Mesodermal cell (in vitro differentiated cells): ENCODE results near the gene SH2D7.

Source experiments
- H3K27ac ChIP-seq: 2 replicates; pipeline ENCODE4 v1.7.0; 2013; ENCODE audit warnings: mild to moderate bottlenecking, low read depth, low read length, moderate library complexity; ENCODE audit not compliant: severe bottlenecking
- H3K36me3 ChIP-seq: 2 replicates; pipeline ENCODE4 v1.7.1; 2013; ENCODE audit warnings: mild to moderate bottlenecking, low read length, moderate library complexity; ENCODE audit not compliant: control insufficient read depth, insufficient read depth
- H3K4me1 ChIP-seq: one replicate; pipeline ENCODE4 v1.7.1; 2013; ENCODE audit warnings: mild to moderate bottlenecking, low read length; ENCODE audit not compliant: insufficient read depth, control insufficient read depth, poor library complexity, severe bottlenecking
- H3K4me3 ChIP-seq: 2 replicates; pipeline ENCODE4 v1.7.0; 2013; ENCODE audit warnings: low read length, control low read depth, mild to moderate bottlenecking; ENCODE audit not compliant: insufficient read depth, poor library complexity, severe bottlenecking; ENCODE audit errors: extremely low read depth
- H3K9me3 ChIP-seq: 2 replicates; pipeline ENCODE4 v1.7.1; 2013; ENCODE audit warnings: mild to moderate bottlenecking, low read length, moderate library complexity; ENCODE audit not compliant: control insufficient read depth
- WGBS, 2 experiments: methylation state at CpG; one replicate each; pipeline ENCODE4 v1.1.5; 2013; ENCODE audit warnings: missing lambda C conversion rate in 2 of 2; ENCODE audit not compliant: insufficient coverage in 2 of 2; 5-methylcytosine and 5-hydroxymethylcytosine counted together

SH2D7 gene

GRCh38 chr15:78071383-78071782 is 21.0 kb upstream of the SH2D7 start:
- H3K4me3 ChIP-seq = no peak overlapping the region
- H3K4me1 ChIP-seq = peaks cover 29% of the 10 kb centered on the region
- H3K36me3 ChIP-seq = no peaks in the 10 kb centered on the region
- 56 to 83% methylated on average over 2 of the region's 2 CpGs for WGBS, 2 experiments
- no peaks in the 10 kb centered on the region for H3K9me3 ChIP-seq
- no peak overlapping the region for H3K27ac ChIP-seq

GRCh38 chr15:78072080-78072892 is 20.1 kb upstream of the SH2D7 start:
- H3K36me3 ChIP-seq = no peaks in the 10 kb centered on the region
- 82 to 83% methylated on average over 8 to 9 of the region's 9 CpGs for WGBS, 2 experiments
- peaks cover 28% of the 10 kb centered on the region for H3K4me1 ChIP-seq
- H3K4me3 ChIP-seq = no peak overlapping the region
- H3K27ac ChIP-seq = peak overlapping the region; percentile 0
- no peaks in the 10 kb centered on the region for H3K9me3 ChIP-seq

GRCh38 chr15:78073046-78073787 is 19.1 kb upstream of the SH2D7 start:
- Histone ChIP-seq H3K27ac (peak overlapping the region; percentile 0), H3K36me3 (no peaks in the 10 kb centered on the region), H3K4me3 (no peak overlapping the region), H3K4me1 (peaks cover 24% of the 10 kb centered on the region), H3K9me3 (no peaks in the 10 kb centered on the region)
- WGBS, 2 experiments = 94 to 100% methylated on average over 4 of the region's 5 CpGs

DNA sequence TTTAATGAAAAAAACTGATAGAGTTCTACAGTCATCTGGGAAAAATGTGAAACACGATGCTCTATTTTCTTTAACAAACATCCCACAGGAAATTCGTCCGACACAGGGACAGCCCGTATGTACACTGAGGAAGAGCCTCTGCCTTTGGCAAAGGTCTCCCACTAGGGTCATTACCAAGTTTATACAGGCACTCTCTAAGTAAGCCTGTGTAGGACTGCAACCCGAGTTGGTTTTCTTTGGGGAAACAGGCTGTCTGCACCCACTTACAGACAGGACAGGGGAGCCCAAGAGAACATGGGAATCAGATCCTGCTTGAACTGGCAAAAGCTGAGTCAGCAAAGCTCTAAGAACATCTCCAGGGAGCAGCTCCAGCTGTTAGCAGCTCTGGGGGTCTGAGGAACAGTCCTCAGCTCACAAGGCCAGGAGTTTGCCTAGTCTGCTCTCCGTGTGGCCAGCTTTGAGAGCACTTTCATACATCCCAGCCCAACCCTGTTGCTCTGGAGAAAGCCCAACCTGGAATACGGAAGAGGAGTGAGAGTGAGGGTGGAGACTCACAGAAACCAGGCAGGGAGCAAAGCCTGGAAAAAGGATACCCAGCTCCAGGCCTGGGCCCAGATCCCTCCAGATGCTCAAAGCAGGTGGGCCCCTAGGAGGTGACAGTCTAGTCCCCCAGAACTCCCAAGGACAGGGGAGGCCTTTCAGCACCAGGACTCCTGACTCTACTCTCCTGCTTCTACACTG is 16.7 kb upstream of the SH2D7 start:
- Histone ChIP-seq H3K27ac (peak overlapping the region; percentile 49), H3K9me3 (no peaks in the 10 kb centered on the region), H3K4me1 (peaks cover 19% of the 10 kb centered on the region), H3K4me3 (peak overlapping the region; percentile 8), H3K36me3 (no peaks in the 10 kb centered on the region)
- WGBS, 2 experiments = 80 to 87% methylated on average over 5 of the region's 7 CpGs

- H3K4me1 ChIP-seq = peaks cover 19% of the 10 kb centered on the region
- peak overlapping the region; percentile 49 for H3K27ac ChIP-seq
- H3K36me3 ChIP-seq = no peaks in the 10 kb centered on the region
- H3K9me3 ChIP-seq = no peaks in the 10 kb centered on the region
- WGBS, 2 experiments = 64 to 76% methylated on average over 12 to 13 of the region's 17 CpGs
- H3K4me3 ChIP-seq = peak overlapping the region; percentile 68
These were observed 15.9 kb upstream of the SH2D7 start for GRCh38 chr15:78076231-78077052.

DNA sequence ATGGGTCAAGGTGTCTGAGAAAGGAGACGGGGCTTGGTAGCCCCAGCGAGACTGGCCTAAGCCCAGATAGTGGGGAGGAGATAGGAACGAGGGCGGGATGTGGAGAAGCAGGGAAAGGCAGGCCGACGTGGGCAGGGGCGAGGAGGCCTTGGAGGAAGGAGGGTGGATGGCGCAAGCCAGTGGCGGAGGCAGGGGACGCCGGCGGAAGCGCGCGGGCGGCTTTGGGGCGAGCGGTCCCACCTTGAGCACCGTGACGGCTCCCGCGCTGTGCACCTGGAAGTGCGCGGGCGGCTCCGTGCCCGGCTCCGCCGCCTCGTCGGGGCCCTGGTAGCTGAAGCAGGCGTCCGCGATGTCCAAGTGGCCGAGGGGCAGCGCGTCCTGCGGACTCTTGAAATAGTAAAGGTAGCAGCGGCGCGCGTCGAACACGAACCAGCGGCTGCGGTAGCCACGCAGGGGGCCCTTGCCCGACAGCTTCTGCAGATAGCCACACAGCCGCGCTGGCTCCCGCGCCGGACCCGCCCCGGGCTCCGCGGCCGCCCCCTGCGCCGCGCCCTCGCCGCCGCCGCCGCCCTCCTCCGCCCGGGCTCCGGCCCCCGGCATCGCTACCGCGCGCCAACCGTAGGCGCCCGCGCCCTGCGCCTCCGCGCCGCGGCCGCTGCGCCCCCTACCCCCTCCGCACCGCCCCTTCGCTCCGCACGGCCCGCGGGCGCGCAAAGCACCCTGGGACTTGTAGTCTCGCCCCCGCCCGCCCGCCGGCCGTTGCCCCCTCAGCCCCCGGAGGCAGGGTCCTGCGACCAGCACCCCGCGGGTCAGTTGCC is 15.1 kb upstream of the SH2D7 start, which contains the start of gene TBC1D2B:
Gene TBC1D2B (minus strand): TSS at position 659 of the 818 bp plus-strand sequence. CDS start 59 bp downstream, at position 600.
- Histone ChIP-seq H3K4me3 (peak within 1 kb of the TSS; percentile 68), H3K27ac (no peak within 1 kb of the TSS), H3K4me1 (peaks cover 14% of the 10 kb centered on the region), H3K9me3 (no peaks in the 10 kb centered on the region), H3K36me3 (no peaks in the 10 kb centered on the region)
- WGBS, 2 experiments = 0 to 1% methylated on average over 38 to 72 of the region's 104 CpGs

DNA sequence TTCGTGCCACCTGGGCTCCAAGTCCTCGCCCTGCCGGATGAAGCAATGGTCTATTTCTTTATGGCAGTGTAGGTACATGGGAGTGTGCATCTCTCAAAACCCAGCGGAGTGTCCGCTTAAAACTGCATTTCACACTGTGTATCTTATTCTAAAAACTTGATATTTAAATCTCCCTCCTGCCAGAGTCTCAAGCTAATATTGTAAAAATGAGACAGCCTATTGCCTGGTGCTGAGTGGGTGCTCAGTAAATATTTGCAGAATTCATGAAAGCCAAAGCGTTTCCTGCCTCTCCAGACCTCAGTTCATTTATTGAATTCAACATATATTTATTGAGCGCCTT is 14.5 kb upstream of the SH2D7 start:
- H3K9me3 ChIP-seq = no peaks in the 10 kb centered on the region
- no peaks in the 10 kb centered on the region for H3K36me3 ChIP-seq
- peaks cover 9% of the 10 kb centered on the region for H3K4me1 ChIP-seq
- WGBS, 2 experiments = 27% methylated on average over 3 of the region's 7 CpGs; no CpG with 5 or more reads in 1 of the 2 experiments
- H3K27ac ChIP-seq = no peak overlapping the region
- H3K4me3 ChIP-seq = peak overlapping the region; percentile 68

DNA sequence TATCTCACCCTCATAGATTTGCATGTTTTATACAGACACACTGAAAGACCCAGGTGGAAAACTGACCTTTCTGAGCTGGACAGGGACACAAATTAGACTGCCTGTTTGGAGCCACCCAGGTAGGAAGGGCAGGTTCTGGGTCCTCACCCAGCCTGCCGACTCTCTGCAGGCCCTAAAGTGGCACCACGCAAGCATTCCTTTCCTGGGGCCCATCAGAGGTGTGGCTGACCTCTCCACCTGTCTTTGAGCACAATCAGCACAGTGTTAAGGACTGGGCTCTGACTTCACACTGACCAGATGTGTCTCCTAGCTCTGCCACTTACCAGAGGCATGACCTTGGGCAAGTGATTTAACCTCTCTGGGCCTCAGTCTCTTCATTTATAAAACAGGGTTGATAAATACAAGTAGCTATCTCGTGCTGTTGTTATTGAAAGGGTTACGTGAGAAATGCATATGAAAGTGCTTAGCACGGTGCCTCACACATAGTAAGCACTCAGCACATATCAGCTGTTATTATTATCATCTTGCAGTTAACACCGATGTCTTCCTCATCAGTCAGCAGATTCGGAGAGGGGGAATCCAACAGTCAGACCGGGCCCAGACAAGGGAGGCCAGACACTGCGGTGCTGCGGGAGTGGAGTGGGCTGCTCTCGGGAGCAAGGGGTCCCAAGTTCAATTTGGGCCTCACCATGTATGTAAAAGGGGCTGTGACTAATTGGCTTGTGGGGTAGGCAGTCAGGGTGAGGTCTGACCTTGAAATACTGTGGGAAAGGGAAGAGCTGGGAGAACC is 12.9 kb upstream of the SH2D7 start:
- Histone ChIP-seq H3K27ac (no peak overlapping the region), H3K4me3 (no peak overlapping the region), H3K9me3 (no peaks in the 10 kb centered on the region), H3K4me1 (peaks cover 6% of the 10 kb centered on the region), H3K36me3 (no peaks in the 10 kb centered on the region)
- 88 to 96% methylated on average over 10 to 11 of the region's 11 CpGs for WGBS, 2 experiments

DNA sequence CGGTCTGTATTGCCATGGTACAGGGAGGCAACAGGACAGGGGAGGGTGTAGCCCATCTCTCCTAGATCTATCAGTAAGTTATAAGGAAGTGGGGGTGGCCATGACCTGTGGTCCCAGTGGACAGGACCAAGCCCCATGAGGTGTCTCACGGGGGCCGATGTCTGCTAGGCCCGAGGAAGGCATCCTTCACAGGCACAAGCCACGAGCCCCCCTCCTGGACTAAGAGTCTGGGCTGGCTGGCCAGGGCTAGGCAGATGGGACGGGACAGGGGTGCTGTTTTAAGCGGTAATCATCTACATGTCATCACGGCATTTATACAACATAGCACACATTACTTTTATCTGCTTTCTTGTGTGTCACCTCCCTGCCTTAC is 12.3 kb upstream of the SH2D7 start:
- no peak overlapping the region for H3K4me3 ChIP-seq
- H3K4me1 ChIP-seq = peaks cover 6% of the 10 kb centered on the region
- no peaks in the 10 kb centered on the region for H3K36me3 ChIP-seq
- WGBS, 2 experiments = 81 to 100% methylated on average over 4 to 5 of the region's 8 CpGs
- H3K9me3 ChIP-seq = no peaks in the 10 kb centered on the region
- no peak overlapping the region for H3K27ac ChIP-seq
